PC-3 (cell line): ENCODE results near the gene ALOXE3. TPM values are rescaled to one million over a fixed set of nuclear protein-coding genes. Genes with fewer than 3 reads are reported as not detected.

Source experiments
- ATAC-seq: fragments of 200-7000 bp; cut with Tn5 transposase; 2 replicates; pipeline ENCODE4 v1.9.1; 2020; ENCODE audit warnings: mild to moderate bottlenecking, moderate library complexity
- BruUV-seq: library from RNA; stranded (reverse); fragments of 400-500 nt; replicated peaks from 2 replicates; lab custom pipeline; 2021; lab: Mats Ljungman, UMichigan
- CTCF ChIA-PET: fragments of 300-600 bp; sonication (Branson Sonifier 250); formaldehyde crosslinking; loops from one replicate; lab custom pipeline; 2022; ENCODE audit warnings: antibody characterized with exemption; lab: Charles Lee
- POLR2A ChIA-PET: fragments of 300-600 bp; sonication (Branson Sonifier 250); formaldehyde crosslinking; loops from one replicate; lab custom pipeline; 2022; ENCODE audit warnings: antibody characterized with exemption; ENCODE audit not compliant: unreplicated experiment; lab: Charles Lee
- DNase-seq: peaks from one replicate; pipeline ENCODE4 v3.0.0-alpha.2; 2015
- H2AFZ ChIP-seq: fragments of 300-600 bp; sonication (generic); 2 replicates; pipeline ENCODE4 v1.6.0; 2016; ENCODE audit warnings: antibody characterized with exemption, low read length
- H3F3A ChIP-seq: fragments of 300-600 bp; sonication (generic); one replicate; pipeline ENCODE4 v1.6.0; 2017; ENCODE audit warnings: antibody characterized with exemption, low read length, control low read depth, mild to moderate bottlenecking; ENCODE audit not compliant: unreplicated experiment
- H3K27ac ChIP-seq: fragments of 300-600 bp; sonication (generic); 2 replicates; pipeline ENCODE4 v1.5.1; 2016; ENCODE audit warnings: mild to moderate bottlenecking, low read length
- H3K27me3 ChIP-seq: fragments of 300-600 bp; sonication (generic); 2 replicates; pipeline ENCODE4 v1.6.1; 2016; ENCODE audit warnings: low read length, mixed read lengths
- H3K36me3 ChIP-seq: fragments of 300-600 bp; sonication (generic); 2 replicates; pipeline ENCODE4 v1.6.1; 2016; ENCODE audit warnings: low read depth, mixed run types, low read length, mixed read lengths
- H3K4me1 ChIP-seq: fragments of 300-600 bp; sonication (generic); 2 replicates; pipeline ENCODE4 v1.5.1; 2016; ENCODE audit warnings: low read length; ENCODE audit not compliant: insufficient read depth
- H3K4me2 ChIP-seq: fragments of 300-600 bp; sonication (generic); 2 replicates; pipeline ENCODE4 v1.6.0; 2016; ENCODE audit warnings: low read length
- H3K4me3 ChIP-seq: fragments of 300-600 bp; sonication (generic); 2 replicates; pipeline ENCODE4 v1.5.1; 2016; ENCODE audit warnings: mild to moderate bottlenecking, low read length, mixed read lengths
- H3K79me2 ChIP-seq: fragments of 300-600 bp; sonication (generic); 2 replicates; pipeline ENCODE4 v1.6.1; 2017; ENCODE audit warnings: low read length, mixed read lengths
- H3K9ac ChIP-seq: fragments of 300-600 bp; sonication (generic); 2 replicates; pipeline ENCODE4 v1.6.0; 2016; ENCODE audit warnings: mild to moderate bottlenecking, low read length
- H3K9me2 ChIP-seq: fragments of 300-600 bp; sonication (generic); replicated peaks from 2 replicates; pipeline ENCODE4 v1.6.1; 2016; ENCODE audit warnings: mixed run types, low read length, mixed read lengths
- H3K9me3 ChIP-seq: fragments of 300-600 bp; sonication (generic); 2 replicates; pipeline ENCODE4 v1.6.1; 2016; ENCODE audit warnings: low read length, mixed read lengths
- H4K20me1 ChIP-seq: fragments of 300-600 bp; sonication (generic); 2 replicates; pipeline ENCODE4 v1.6.1; 2016; ENCODE audit warnings: low read length, mixed read lengths
- EZH2 ChIP-seq: fragments of 300-600 bp; sonication (generic); IDR thresholded peaks from one replicate; pipeline ENCODE4 v1.6.1; 2017; ENCODE audit warnings: antibody characterized with exemption, mild to moderate bottlenecking, low read length; ENCODE audit not compliant: unreplicated experiment
- EZH2phosphoT487 ChIP-seq: fragments of 300-600 bp; sonication (generic); IDR thresholded peaks from 2 replicates; pipeline ENCODE4 v1.6.1; 2018; ENCODE audit warnings: mild to moderate bottlenecking, antibody characterized with exemption, low read length, borderline replicate concordance
- intact Hi-C: fragments of 100-400 bp; cut with micrococcal nuclease; formaldehyde crosslinking; loops from 2 replicates; pipeline ENCODE4 v1.9.0; 2023
- total RNA-seq: library from RNA; depleted of rRNA; stranded (reverse); fragments of >200 nt; gene quantifications from 2 replicates; pipeline ENCODE4 v1.2.3, GENCODE V29; 2014
- TF ChIP-seq, protein P1 (sequence below): fragments of 300-600 bp; sonication (generic); conservative IDR thresholded peaks from 2 replicates; pipeline ENCODE4 v1.5.1; 2017; ENCODE audit warnings: antibody characterized with exemption, low read depth, mild to moderate bottlenecking, low read length

The ALOXE3 gene
- total RNA-seq, 1 experiment from 2014 or later, result 1.4 TPM

DNA sequence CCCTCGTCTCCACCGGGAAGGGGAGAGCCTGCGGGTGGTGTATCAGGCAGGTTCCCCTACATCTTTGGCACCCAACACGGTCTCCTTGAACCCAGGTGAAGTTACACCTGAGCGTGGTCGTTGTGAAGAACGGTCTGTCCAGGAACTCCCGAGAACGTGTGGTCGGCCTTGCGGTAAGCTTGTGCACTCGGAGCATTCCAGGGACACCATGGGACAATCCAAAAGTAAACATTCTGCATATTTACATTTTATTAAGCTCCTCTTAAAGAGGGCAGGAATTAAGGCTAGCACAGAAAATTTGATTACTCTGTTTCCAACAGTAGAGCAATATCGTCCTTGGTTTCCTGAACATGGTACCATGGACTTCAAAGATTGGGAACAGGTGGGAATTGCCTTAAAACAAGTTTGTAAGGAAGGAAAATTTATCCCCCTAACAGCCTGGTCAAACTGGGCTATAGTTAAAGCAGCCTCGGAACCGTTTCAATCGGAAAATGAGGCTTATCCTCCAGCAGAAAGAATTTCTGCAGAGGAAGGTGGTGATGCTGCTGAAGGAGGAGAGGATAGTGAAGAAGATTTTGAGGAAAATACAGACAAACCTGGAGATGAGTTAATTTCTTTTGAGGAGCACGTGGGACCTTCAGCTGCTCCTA lies 61.2 kb downstream of the ALOXE3 start:
- Histone ChIP-seq H3K4me1 (peaks cover 39% of the 10 kb centered on the region), H3K27me3 (no peaks in the 10 kb centered on the region), H3K27ac (peak overlapping the region; percentile 97), H4K20me1 (no peaks in the 10 kb centered on the region), H3F3A (no peaks in the 10 kb centered on the region), H3K9ac (peak overlapping the region; percentile 78), H3K9me2 (no peaks in the 10 kb centered on the region), H2AFZ (peak overlapping the region; percentile 40; the same call in 1 of the 2 replicates), H3K4me2 (peak overlapping the region; percentile 78), H3K79me2 (no peaks in the 10 kb centered on the region), H3K36me3 (no peaks in the 10 kb centered on the region), H3K9me3 (no peaks in the 10 kb centered on the region), H3K4me3 (peak overlapping the region; percentile 64)
- CTCF ChIA-PET, result interaction anchor here (0.6 to 1.7 kb wide), 10 partner anchors 16 to 727 kb away, joined by 3 to 12 read pairs (median 4); no protein-coding TSS in a partner anchor
- BruUV-seq, result TSS peak; percentile 88
- POLR2A ChIA-PET, result interaction anchor here (0.6 kb wide), 1 partner anchor 48 kb away, joined by 5 read pairs; no protein-coding TSS in a partner anchor
- TF ChIP-seq EZH2phosphoT487, result no peak
- TF ChIP-seq, protein P1, sequence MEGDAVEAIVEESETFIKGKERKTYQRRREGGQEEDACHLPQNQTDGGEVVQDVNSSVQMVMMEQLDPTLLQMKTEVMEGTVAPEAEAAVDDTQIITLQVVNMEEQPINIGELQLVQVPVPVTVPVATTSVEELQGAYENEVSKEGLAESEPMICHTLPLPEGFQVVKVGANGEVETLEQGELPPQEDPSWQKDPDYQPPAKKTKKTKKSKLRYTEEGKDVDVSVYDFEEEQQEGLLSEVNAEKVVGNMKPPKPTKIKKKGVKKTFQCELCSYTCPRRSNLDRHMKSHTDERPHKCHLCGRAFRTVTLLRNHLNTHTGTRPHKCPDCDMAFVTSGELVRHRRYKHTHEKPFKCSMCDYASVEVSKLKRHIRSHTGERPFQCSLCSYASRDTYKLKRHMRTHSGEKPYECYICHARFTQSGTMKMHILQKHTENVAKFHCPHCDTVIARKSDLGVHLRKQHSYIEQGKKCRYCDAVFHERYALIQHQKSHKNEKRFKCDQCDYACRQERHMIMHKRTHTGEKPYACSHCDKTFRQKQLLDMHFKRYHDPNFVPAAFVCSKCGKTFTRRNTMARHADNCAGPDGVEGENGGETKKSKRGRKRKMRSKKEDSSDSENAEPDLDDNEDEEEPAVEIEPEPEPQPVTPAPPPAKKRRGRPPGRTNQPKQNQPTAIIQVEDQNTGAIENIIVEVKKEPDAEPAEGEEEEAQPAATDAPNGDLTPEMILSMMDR, result no peak
- no peak for TF ChIP-seq EZH2
- ATAC-seq, result peak; percentile 19; the same call in 1 of the 2 replicates
- DNase-seq, result peak; percentile 36
- intact Hi-C loops, result loop anchor here (1.0 to 5.0 kb wide), 4 partner anchors 41 to 144 kb away; partner anchors contain the start of genes CNTROB and TRAPPC1

DNA sequence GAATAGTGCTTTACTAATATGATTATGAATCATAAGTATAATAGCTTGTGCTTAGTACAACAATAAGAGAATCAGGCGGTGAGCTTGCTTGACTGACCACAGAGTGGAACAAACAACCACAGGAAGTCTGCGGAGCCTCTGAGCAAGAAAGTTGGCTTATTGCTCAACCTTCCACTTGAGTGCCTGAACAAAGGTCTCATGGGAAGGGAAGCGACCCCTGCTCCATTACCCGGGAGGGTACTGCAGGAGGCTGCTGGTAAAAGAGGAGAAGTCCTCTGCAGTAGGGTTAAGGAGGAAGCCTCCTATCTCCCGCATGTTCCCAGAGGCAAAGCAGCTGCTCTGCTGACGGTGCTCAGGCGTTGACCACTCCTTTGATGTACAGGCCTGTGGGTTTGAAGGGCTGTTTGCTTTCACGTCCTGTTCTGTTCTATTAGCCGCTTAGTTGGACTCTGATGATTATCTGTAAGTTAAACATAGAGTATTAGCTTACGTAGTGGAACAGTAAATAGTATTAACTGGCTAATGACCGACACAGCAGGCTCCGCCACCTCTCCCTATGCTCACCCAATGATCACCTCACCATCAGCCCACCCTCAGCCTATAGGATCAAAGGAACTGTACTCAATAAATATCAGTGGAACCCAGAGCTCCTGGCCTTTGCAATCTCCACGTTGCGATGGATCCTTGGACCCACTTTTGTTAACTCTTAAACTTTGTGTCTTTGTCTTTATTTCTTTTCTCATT lies 61.9 kb downstream of the ALOXE3 start:
- H3K9ac ChIP-seq, result peak overlapping the region; percentile 78

More for the DNA sequence above, 61.9 kb downstream of the ALOXE3 start:
- no peaks in the 10 kb centered on the region for H3K79me2 ChIP-seq
- BruUV-seq, result no TSS peak
- DNase-seq (peak; percentile 88), ATAC-seq (peak; percentile 73)
- no peaks in the 10 kb centered on the region for H4K20me1 ChIP-seq
- peak overlapping the region; percentile 40; the same call in 1 of the 2 replicates for H2AFZ ChIP-seq
- intact Hi-C loops, result loop anchor here (2.0 to 5.0 kb wide), 2 partner anchors 68 to 124 kb away; partner anchors contain the start of genes CNTROB and TRAPPC1
- H3K27me3 ChIP-seq, result no peaks in the 10 kb centered on the region
- no peaks in the 10 kb centered on the region for H3F3A ChIP-seq
- H3K9me2 ChIP-seq, result no peaks in the 10 kb centered on the region
- no peaks in the 10 kb centered on the region for H3K9me3 ChIP-seq
- TF ChIP-seq, protein P1, result no peak
- TF ChIP-seq EZH2 (no peak), EZH2phosphoT487 (no peak)
- ChIA-PET POLR2A (interaction anchor here (0.6 to 0.7 kb wide), 2 partner anchors 143 to 307 kb away, joined by 4 to 5 read pairs; no protein-coding TSS in a partner anchor), CTCF (interaction anchor here (0.6 to 1.7 kb wide), 6 partner anchors 15 to 728 kb away, joined by 3 to 12 read pairs (median 6); no protein-coding TSS in a partner anchor)
- no peaks in the 10 kb centered on the region for H3K36me3 ChIP-seq
- H3K27ac ChIP-seq, result peak overlapping the region; percentile 97
- peak overlapping the region; percentile 64 for H3K4me3 ChIP-seq
- peaks cover 39% of the 10 kb centered on the region for H3K4me1 ChIP-seq
- peak overlapping the region; percentile 78 for H3K4me2 ChIP-seq
